GM12873 (cell line): ENCODE data around the gene DNAH17.

Experiments used
- CTCF ChIP-seq: IDR thresholded peaks from 2 replicates; pipeline ENCODE4 v1.5.1; 2012; ENCODE audit warnings: low read depth, mild to moderate bottlenecking, moderate library complexity, low read length, control low read depth; ENCODE audit not compliant: insufficient read depth; ENCODE audit errors: missing control alignments

DNAH17 gene

GRCh38 chr17:78488867-78489634 lies 88.1 kb downstream of the DNAH17 start:
- no peak for TF ChIP-seq CTCF

- no peak for TF ChIP-seq CTCF
Measured at GRCh38 chr17:78488156-78488555, 89.0 kb downstream of the DNAH17 start.

- no peak for TF ChIP-seq CTCF
Measured at GRCh38 chr17:78486946-78487680, 90.1 kb downstream of the DNAH17 start.

GRCh38 chr17:78486228-78486802 lies 90.9 kb downstream of the DNAH17 start:
- no peak for TF ChIP-seq CTCF

GRCh38 chr17:78485290-78486168 lies 91.7 kb downstream of the DNAH17 start:
- TF ChIP-seq CTCF = no peak

- no peak for TF ChIP-seq CTCF
Measured at GRCh38 chr17:78484271-78485246, 92.6 kb downstream of the DNAH17 start.
